Coronary artery (tissue), 2 donors: ENCODE data around the gene SAMD11.

Experiments
- DNase-seq: peaks from one replicate; pipeline ENCODE4 v3.0.0-alpha.2; 2017; ENCODE audit warnings: low spot score
- H3K27ac ChIP-seq, 2 donors: fragments of 200-600 bp; sonication (generic); one replicate each; pipeline ENCODE4 v1.5.1; 2016 to 2019
- H3K4me3 ChIP-seq: fragments of 200-600 bp; sonication (generic); 2 replicates; pipeline ENCODE4 v1.5.1; 2016; ENCODE audit warnings: mild to moderate bottlenecking, moderate library complexity
- TF ChIP-seq, protein P1 (sequence below): fragments of 200-600 bp; sonication (generic); IDR thresholded peaks from one replicate; pipeline ENCODE4 v1.5.1; 2019; ENCODE audit warnings: antibody characterized with exemption

The SAMD11 gene

DNA sequence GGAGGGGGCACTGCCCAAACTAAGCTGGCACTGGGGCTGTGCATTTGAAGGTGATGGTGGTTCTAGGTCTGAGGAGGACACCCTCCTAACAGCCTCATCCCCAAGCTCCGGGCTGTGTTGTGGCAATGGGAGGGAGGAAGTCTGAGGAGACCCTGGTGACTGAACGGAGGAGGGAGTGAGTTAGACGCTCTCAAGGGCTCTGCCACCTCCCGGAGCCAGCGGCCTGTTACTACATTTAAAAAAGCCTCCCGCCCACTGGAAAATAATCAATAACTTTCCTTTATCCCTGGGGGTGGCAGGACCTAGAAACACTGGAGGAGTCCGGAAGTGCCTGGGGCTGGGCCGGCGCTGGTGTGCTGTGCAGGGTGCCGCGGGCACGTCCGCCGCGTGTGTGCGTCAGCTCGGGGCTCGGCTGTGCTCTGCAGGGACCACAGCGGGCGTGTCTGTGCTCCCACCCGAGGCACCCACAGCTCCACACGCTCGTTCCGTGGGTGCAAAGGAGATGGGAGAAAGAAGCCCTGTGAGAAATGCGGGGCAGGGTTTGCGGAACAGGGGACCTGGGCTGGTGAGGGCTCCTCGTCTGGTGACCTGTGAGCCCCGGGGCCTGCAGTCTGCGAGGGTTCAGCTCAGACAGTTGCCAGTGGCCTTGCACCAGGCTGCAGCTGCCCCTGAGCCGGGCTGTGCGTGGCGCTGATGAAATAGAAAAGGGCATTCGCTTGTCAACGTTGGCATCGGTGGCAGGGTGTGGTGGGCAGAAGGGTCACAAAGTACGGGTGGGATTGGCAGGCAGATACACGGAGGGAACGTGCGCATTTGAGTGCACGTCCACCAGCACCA lies 5.3 kb downstream of the SAMD11 start:
- TF ChIP-seq, protein P1, sequence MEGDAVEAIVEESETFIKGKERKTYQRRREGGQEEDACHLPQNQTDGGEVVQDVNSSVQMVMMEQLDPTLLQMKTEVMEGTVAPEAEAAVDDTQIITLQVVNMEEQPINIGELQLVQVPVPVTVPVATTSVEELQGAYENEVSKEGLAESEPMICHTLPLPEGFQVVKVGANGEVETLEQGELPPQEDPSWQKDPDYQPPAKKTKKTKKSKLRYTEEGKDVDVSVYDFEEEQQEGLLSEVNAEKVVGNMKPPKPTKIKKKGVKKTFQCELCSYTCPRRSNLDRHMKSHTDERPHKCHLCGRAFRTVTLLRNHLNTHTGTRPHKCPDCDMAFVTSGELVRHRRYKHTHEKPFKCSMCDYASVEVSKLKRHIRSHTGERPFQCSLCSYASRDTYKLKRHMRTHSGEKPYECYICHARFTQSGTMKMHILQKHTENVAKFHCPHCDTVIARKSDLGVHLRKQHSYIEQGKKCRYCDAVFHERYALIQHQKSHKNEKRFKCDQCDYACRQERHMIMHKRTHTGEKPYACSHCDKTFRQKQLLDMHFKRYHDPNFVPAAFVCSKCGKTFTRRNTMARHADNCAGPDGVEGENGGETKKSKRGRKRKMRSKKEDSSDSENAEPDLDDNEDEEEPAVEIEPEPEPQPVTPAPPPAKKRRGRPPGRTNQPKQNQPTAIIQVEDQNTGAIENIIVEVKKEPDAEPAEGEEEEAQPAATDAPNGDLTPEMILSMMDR = no peak
- H3K4me3 ChIP-seq = no peak overlapping the region
- no peak overlapping the region for H3K27ac ChIP-seq
- no peak for DNase-seq

DNA sequence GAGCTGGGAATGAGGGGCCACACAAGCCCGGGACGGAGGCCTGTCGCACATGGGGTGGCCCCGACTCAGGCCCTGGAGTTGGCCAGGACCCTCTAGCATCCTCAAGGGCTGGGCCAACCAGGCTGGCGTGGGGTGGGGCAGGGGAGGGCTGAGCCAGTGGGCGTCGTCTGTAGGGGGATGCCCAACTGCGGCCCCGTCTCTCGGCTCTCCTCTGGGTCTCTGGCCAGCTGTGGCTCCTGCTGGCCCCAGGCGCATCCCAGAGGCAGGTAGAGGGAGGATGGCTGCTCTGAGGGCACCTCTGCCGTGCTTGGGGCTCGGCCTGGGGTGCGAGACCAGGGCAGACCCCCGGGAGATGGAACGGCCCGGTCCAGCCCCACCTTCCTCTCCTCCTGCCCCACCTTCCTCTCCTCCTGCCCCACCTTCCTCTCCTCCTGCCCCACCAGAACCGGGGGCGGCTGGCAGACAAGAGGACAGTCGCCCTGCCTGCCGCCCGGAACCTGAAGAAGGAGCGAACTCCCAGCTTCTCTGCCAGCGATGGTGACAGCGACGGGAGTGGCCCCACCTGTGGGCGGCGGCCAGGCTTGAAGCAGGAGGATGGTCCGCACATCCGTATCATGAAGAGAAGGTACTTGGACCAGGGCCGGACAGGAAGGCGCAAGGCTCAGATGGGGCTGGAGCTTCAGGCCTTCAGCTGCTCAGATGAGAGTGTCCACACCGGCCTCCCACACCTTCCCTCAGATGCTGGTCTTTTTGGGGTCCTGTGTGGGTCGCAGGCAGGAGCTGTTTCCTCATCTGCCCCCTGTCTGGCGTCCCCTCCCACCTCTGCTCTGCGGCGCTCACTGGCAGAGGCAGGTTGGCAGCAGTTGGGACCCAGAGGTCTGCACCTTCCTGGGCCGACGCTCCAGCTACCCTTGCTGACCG lies 6.2 kb downstream of the SAMD11 start:
- TF ChIP-seq, protein P1 = no peak
- no peak overlapping the region for H3K4me3 ChIP-seq
- DNase-seq = no peak
- no peak overlapping the region for H3K27ac ChIP-seq

DNA sequence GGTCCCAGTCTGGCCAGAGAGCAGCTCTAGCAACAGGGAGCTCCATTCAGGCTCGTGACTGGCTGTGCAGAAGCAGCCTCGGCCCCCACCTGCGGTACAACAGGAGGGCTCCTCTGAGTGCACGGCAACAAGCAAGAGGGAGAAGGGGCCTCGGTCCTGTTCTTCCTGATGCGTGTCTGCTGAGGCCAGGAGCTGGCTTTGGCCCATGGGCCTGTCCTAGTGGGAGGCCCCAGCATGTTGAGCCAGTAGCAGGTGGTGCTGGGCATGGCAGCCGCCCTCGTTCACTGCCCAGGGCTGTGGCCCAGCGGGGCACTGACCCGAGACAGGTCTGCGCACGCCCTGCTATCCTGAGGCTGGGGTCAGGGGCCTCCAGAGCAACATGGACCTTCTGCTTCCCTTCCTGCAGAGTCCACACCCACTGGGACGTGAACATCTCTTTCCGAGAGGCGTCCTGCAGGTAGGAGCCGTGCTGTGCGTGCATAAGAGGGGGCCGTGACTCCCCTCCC lies 7.0 kb downstream of the SAMD11 start:
- TF ChIP-seq, protein P1 = no peak
- no peak overlapping the region for H3K4me3 ChIP-seq
- DNase-seq = no peak
- H3K27ac ChIP-seq = no peak overlapping the region

DNA sequence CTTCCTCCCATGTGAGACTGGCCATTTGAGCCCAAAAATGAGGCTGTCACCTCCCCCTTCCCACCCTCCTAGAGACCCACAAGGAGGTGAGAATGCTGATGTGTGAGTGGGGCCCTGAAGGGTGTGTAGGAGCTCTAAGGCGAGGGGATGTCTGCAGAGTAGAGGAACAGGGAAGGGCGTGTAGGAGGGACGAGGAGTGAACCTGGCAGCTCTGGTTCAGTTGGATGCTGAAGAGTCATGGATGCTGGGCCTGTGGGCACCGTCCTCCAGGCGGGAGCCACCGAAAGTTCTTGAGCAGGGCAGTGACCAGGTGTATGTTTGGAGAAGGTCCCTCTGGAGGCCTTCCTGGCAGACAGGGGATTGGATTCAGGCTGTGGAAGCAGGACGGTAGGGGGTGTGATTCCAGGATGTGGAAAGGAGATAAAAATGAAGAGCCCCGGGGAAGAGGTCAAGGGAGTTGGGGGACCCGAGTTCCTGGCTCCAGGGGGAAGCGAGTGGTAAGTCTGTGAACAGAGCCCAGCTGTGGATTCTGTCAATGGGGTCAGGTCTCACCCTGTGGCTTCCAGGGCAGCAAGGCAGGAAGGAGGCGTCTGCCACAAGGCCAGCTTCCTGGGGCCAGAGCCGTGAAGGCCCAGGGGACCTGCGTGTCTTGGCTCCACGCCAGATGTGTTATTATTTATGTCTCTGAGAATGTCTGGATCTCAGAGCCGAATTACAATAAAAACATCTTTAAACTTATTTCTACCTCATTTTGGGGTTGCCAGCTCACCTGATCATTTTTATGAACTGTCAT lies 7.9 kb downstream of the SAMD11 start:
- TF ChIP-seq, protein P1 = no peak
- DNase-seq = no peak
- Histone ChIP-seq H3K4me3 (no peak overlapping the region), H3K27ac (no peak overlapping the region)

DNA sequence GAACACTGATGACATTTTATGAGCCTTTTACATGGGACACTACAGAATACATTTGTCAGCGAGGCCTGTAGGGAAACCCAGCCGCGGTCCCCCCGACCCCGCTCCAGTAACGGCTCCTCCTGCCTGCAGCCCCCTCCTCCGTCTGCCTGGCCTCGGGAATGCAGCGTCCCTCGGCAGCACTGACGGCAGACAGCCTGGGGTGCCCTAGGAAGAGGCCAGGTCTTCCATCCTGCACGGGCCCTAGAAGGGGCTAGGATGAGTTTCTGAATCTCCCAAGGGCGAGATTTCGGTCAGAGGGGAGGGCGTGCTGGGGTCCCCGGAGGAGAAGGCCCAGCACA lies 8.4 kb downstream of the SAMD11 start:
- TF ChIP-seq, protein P1 = no peak
- no peak for DNase-seq
- Histone ChIP-seq H3K4me3 (no peak overlapping the region), H3K27ac (no peak overlapping the region)

DNA sequence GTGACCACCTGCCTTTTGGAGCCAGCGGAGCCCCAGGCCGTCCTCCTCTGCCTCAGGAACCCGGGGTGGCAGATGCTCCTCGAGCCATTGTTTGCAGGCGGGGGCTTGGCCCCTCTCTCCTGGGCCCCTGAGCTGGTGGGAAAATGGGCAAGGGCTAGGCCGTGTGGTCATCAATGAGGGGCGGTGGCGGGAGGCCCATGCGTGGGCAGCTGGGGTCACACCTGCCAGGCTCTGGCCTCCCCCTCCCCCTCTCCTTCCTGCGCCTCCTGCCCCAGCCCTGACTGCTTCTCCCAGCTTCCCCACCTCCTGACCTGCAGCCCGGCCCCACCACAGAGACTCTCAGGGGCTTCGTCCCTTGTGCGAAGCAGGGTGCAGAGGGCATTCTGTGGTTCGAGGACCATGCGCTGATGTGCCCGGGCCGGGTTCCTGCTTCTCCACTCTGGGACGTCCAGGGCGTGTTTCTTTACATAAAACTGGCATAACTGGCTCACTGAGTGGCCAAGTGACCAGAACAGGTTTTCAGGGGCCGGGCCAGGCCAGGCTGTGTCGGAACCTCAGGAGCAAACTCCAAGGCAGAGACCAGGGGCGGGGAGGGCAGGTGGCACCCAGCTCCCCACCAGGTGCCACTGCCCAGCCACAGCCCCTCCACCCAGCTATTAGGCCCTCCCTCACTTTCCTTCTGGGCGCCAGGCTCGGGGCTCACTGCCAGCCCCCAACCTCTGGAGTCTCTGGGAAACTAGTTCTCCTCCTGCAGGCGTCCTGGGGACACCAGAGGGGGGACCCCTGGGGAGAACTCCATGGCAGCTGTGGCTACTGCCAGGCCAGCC lies 9.3 kb downstream of the SAMD11 start:
- no peak overlapping the region for H3K4me3 ChIP-seq
- no peak overlapping the region for H3K27ac ChIP-seq
- no peak for DNase-seq
- TF ChIP-seq, protein P1 = no peak
